HCEC 1CT (cell line): ENCODE results near the gene MUSK.

Source experiments
- DNase-seq: peaks from one replicate; pipeline ENCODE4 v3.0.0-alpha.2; 2017

Gene MUSK

GRCh38 chr9:110695846-110696245 lies 27.3 kb downstream of the MUSK start:
- DNase-seq, result peak; percentile 65

- peak; percentile 61 for DNase-seq
Observed at GRCh38 chr9:110700953-110701352, 32.4 kb downstream of the MUSK start.

GRCh38 chr9:110703669-110704068 lies 35.1 kb downstream of the MUSK start:
- DNase-seq, result no peak

GRCh38 chr9:110707419-110707818 lies 38.8 kb downstream of the MUSK start:
- DNase-seq, result no peak

- DNase-seq, result no peak
Observed at GRCh38 chr9:110710420-110710819, 41.8 kb downstream of the MUSK start.

GRCh38 chr9:110712955-110713354 lies 44.4 kb downstream of the MUSK start:
- peak; percentile 31 for DNase-seq

GRCh38 chr9:110714314-110714713 lies 45.7 kb downstream of the MUSK start:
- no peak for DNase-seq

GRCh38 chr9:110728058-110728457 lies 59.5 kb downstream of the MUSK start:
- DNase-seq, result no peak

GRCh38 chr9:110729641-110730040 lies 61.0 kb downstream of the MUSK start:
- no peak for DNase-seq

- no peak for DNase-seq
Observed at GRCh38 chr9:110731437-110732028, 62.9 kb downstream of the MUSK start.

- peak; percentile 50 for DNase-seq
Observed at GRCh38 chr9:110738982-110739381, 70.4 kb downstream of the MUSK start.

GRCh38 chr9:110742741-110743371 lies 74.3 kb downstream of the MUSK start:
- DNase-seq, result peak; percentile 74

- peak; percentile 99 for DNase-seq
Observed at GRCh38 chr9:110744715-110745384, 76.3 kb downstream of the MUSK start.

GRCh38 chr9:110745676-110746075 lies 77.1 kb downstream of the MUSK start:
- peak; percentile 30 for DNase-seq

GRCh38 chr9:110746211-110746930 lies 77.8 kb downstream of the MUSK start:
- DNase-seq, result no peak

GRCh38 chr9:110748251-110748893 lies 79.8 kb downstream of the MUSK start:
- DNase-seq, result no peak

GRCh38 chr9:110750272-110750671 lies 81.7 kb downstream of the MUSK start:
- no peak for DNase-seq

GRCh38 chr9:110751971-110752370 lies 83.4 kb downstream of the MUSK start:
- DNase-seq, result no peak

GRCh38 chr9:110752766-110753165 lies 84.2 kb downstream of the MUSK start:
- DNase-seq, result peak; percentile 98

GRCh38 chr9:110753731-110754231 lies 85.2 kb downstream of the MUSK start:
- DNase-seq, result peak; percentile 65

GRCh38 chr9:110755179-110755578 lies 86.6 kb downstream of the MUSK start:
- no peak for DNase-seq

- DNase-seq, result no peak
Observed at GRCh38 chr9:110758201-110758600, 89.6 kb downstream of the MUSK start.

- no peak for DNase-seq
Observed at GRCh38 chr9:110762783-110763182, 94.2 kb downstream of the MUSK start.
